DMS79 treated with DMSO at 0.1 percent for 48 hours (cell line): Measurements from ENCODE around the gene PSMF1.
"Not testable (repeated sequence)": the region's sequence is repeated elsewhere in the genome, so short reads cannot be mapped to it uniquely, and the experiment has no call there.

Source experiments
- DNase-seq: peaks from one replicate; lab custom pipeline; 2025; lab: John Stamatoyannopoulos, UW

PSMF1 gene

DNA sequence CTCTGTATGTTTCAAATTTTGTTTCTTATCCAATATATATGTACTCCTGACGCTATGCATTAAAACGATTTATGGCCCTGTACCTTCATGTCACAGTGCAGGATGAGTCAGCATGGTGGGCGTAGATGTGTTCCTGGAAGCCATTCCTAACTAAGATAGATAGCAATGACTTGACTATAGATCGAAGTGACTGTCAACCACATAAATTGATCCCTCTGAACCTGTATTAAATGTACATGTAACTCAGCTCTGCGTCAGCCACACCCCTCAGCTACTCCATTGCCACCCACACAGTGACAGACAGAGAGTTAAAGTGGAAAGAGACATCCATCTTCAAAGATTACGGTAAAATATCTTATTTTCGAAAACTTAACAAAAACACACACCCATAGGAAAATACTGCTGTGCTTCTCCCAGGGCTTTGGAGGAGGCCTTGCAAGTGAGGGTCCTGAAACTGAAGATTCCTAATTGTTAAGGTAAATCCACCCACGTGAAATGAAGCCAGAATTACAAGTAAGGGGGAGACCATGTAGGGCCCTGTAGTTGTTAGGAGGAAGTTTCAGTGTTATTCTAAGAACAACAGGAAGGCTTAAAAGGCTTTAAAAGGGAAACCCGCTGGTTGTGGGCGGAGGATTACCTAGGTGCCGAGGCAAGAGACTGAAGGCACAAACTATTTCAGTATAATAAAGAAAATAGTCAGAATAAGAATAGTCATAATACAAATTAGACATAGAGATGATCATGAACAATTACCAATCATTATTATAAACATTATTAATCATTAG lies 97.2 kb downstream of the PSMF1 start:
- no peak for DNase-seq

DNA sequence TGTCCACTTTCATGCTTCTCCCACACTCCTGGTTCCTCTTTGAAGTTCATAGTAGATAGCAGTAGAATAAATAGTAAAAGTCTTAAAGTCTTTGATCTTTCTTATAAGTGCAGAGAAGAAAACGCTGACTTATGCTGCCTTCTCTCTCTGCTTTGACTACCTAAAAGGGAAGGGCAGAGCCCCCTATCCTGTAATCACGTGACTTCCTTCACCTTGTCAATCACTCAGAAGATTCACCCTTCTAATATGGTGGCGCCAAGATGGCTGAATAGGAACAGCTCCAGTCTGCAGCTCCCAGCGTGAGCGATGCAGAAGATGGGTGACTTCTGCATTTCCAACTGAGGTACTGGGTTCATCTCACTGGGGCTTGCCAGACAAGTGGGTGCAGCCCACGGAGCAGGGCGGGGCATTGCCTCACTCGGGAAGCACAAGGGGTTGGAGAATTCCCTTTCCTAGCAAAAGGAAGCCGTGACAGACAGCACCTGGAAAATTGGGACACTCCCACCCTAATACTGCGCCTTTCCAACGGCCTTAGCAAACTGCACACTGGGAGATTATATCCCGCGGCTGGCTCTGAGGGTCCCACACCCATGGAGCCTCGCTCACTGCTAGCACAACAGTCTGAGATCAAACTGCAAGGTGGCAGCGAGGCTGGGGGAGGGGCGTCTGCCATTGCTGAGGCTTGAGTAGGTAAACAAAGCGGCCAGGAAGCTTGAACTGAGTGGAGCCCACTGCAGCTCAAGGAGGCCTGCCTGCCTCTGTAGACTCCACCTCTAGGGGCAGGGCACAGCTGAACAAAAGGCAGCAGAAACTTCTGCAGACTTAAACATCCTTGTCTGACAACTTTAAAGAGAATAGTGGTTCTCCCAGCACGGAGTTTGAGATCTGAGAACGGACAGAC lies 98.4 kb downstream of the PSMF1 start:
- DNase-seq, result not testable (repeated sequence)
